HUES6 (cell line): ENCODE results near the gene LIMA1.
A peak's percentile ranks its signal among the peaks of the same experiment; 100 is the strongest.
"Not testable (repeated sequence)": the region's sequence is repeated elsewhere in the genome, so short reads cannot be mapped to it uniquely, and the experiment has no call there.

Experiments used
- H3K27ac ChIP-seq: 2 replicates; pipeline ENCODE4 v1.7.0; 2013; ENCODE audit warnings: low read depth, mild to moderate bottlenecking, low read length, inconsistent platforms
- H3K27me3 ChIP-seq: 2 replicates; pipeline ENCODE4 v1.6.1; 2013; ENCODE audit warnings: low read length; ENCODE audit not compliant: control insufficient read depth, insufficient read depth
- H3K36me3 ChIP-seq: 2 replicates; pipeline ENCODE4 v1.6.1; 2013; ENCODE audit warnings: low read length; ENCODE audit not compliant: control insufficient read depth, insufficient read depth
- H3K4me1 ChIP-seq: 2 replicates; pipeline ENCODE4 v1.6.1; 2013; ENCODE audit warnings: low read length; ENCODE audit not compliant: control insufficient read depth, insufficient read depth
- H3K4me3 ChIP-seq: 2 replicates; pipeline ENCODE4 v1.5.1; 2013; ENCODE audit warnings: low read depth, low read length
- H3K9ac ChIP-seq: one replicate; pipeline ENCODE4 v1.6.1; 2013; ENCODE audit warnings: mild to moderate bottlenecking, low read length
- H3K9me3 ChIP-seq: 2 replicates; pipeline ENCODE4 v1.6.1; 2013; ENCODE audit warnings: low read depth, low read length; ENCODE audit not compliant: control insufficient read depth, insufficient read depth

LIMA1 gene

DNA sequence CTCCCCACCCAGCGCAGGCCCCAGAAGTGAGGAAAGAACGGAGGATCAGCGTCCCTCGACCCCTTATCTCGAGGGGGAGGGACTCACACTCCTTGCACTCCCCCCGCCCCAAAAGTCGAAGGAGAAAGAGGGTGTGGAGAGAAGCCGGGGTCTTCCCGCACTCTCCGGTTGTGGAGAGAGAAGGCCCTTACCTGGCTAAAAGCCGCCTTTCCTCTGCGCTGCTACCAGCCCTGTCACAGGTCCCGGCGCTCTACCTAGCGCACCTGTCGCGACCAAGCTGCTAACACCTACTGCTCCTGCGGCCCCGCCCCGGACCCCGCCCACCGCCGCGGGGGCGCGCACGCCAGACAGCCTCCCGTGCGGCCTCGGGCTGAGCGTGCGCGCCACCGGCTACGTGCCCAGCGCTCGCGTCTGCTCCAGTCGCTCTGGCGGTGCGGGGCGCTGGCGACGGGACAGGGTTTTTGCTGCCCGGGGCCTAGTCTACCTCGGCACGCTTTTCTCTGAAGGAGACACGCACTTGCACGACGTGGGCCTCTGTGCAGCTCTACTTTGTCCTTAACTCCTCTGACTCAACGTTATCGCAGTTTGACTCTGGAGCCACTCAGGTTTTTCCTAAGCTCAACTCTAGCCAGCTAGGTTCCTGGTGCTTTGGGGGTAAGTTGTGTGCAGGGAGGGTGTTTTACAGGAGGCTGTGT is at the start of gene LIMA1:
TSS of gene LIMA1 (minus strand) at position 292 of the 695 bp plus-strand sequence. CDS start 34,769 bp downstream, outside the sequence.
- no peaks in the 10 kb centered on the region for H3K36me3 ChIP-seq
- no peak within 1 kb of the TSS for H3K27ac ChIP-seq

DNA sequence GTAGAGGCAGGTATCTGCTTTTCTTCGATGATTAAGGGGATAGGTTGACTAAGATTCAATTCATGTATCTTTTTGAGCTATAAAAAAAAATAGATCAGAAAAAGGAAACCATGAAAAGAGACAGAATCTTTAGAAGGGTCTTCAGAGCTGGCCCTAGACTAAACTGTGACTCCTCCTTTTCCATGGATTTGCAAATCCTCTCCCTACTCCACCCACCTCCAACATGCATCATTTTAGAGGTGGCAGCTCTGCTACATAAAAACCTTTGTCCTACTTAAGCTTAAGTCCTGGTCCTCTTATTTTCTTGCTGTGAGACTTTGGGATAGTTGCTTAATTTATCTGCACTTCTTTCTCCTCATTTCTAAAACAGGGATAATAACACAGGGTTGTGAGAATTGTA is 48.4 kb upstream of the LIMA1 start:
- Histone ChIP-seq H3K27me3 (no peaks in the 10 kb centered on the region), H3K9me3 (no peaks in the 10 kb centered on the region)

More for the DNA sequence above, at the start of gene LIMA1:
- Histone ChIP-seq H3K9me3 (no peaks in the 10 kb centered on the region), H3K4me3 (peak within 1 kb of the TSS; percentile 78), H3K9ac (peak within 1 kb of the TSS; percentile 74), H3K27me3 (peaks cover 23% of the 10 kb centered on the region; the same call in 1 of the 2 replicates), H3K4me1 (peaks cover 13% of the 10 kb centered on the region)

DNA sequence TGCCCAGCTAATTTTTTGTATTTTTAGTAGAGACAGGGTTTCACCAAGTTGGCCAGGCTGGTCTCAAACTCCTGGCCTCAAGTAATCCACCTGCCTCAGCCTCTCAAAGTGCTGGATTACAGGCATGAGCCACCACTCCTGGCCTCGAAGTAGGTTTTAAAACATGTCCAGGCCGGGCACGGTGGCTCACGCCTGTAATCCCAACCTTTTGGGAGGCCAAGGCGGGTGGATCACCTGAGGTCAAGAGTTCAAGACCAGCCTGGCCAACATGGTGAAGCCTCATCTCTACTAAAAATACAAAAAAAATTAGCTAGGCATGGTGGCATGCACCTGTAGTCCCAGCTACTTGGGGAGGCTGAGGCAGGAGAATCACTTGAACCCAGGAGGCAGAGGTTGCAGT is 45.3 kb upstream of the LIMA1 start:
- H3K36me3 ChIP-seq, H3K9ac ChIP-seq, H3K27me3 ChIP-seq, H3K27ac ChIP-seq, H3K4me3 ChIP-seq, H3K4me1 ChIP-seq, H3K9me3 ChIP-seq: not testable (repeated sequence)

More for the DNA sequence above, 48.4 kb upstream of the LIMA1 start:
- Histone ChIP-seq H3K27ac (no peak overlapping the region), H3K36me3 (no peaks in the 10 kb centered on the region), H3K4me3 (no peak overlapping the region), H3K4me1 (peaks cover 4% of the 10 kb centered on the region; the same call in 1 of the 2 replicates), H3K9ac (no peak overlapping the region)

DNA sequence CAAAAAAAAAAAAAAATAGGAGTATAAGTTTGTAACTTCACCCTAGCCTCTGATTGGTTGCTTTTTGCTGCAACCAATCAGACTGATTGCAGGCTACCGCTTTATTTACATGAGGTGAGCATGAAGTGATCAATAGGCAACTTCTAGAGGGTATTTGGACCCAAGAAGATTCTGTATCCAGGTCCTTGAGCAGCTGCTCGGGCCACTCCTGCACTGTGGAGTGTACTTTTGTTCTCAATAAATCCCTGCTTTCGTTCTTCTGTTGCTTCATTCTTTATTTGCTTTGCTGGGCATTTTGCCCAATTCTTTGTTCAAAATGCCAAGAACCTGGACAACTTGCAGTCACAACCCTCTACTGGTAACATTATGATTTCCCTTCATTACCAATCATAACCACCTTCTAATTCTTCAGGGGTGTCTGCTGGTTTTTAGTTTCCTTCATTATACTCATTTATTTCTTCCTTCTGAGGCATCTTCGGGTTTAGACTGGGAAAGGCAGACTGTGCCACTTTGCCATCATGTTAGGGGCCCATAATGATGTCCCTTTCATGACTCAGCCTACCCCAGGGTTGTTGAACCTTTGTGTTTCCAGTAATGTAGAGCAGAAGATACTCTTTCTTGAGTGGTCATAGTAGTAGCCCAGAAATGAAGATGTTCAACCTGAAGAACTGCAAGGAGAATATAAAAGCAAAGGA is 43.4 kb upstream of the LIMA1 start:
- H3K4me3 ChIP-seq, result no peak overlapping the region
- H3K27me3 ChIP-seq, result no peaks in the 10 kb centered on the region
- no peak overlapping the region for H3K27ac ChIP-seq
- no peaks in the 10 kb centered on the region for H3K9me3 ChIP-seq
- no peak overlapping the region for H3K9ac ChIP-seq
- peaks cover 3% of the 10 kb centered on the region; the same call in 1 of the 2 replicates for H3K4me1 ChIP-seq
- no peaks in the 10 kb centered on the region for H3K36me3 ChIP-seq

DNA sequence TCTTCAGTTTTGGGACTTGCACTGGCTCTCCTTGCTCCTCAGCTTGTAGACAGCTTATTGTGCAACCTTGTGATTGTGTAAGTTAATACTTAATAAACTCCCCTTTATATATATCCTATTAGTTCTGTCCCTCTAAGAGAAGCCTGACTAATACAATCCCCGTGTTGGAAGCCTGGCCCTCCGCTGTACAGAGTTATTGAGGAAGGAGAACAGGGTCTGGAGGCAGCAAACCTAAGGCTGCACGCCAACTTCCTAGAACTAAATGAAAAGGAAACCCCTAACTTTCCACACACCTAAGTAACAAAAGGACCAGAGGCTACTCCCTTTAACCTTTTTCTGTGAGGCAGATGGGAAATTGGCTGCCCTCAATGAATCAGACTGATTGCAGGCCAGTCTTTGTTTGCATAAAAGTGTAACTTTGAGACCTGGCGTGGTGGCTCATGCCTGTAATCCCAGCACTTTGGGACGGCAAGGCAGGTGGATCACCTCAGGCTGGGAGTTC is 42.6 kb upstream of the LIMA1 start:
- H3K4me3 ChIP-seq, result no peak overlapping the region
- no peaks in the 10 kb centered on the region for H3K9me3 ChIP-seq
- H3K27ac ChIP-seq, result no peak overlapping the region
- no peak overlapping the region for H3K9ac ChIP-seq
- no peaks in the 10 kb centered on the region for H3K36me3 ChIP-seq
- H3K4me1 ChIP-seq, result no peaks in the 10 kb centered on the region
- H3K27me3 ChIP-seq, result no peaks in the 10 kb centered on the region

DNA sequence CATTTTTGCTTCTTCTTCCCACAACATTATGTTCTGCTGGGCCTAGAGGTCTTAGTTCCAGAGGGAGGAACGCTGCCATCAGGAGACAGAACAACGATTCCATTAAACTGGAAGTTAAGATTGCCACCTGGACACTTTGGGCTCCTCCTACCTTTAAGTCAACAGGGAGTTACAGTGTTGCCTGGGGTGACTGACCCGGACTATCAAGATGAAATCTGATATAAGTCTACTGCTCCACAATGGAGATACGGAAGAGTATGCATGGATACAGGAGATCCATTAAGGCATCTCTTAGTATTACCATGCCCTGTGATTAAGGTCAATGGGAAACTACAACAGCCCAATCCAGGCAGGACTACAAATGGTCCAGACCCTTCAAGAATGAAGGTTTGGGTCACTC is 41.5 kb upstream of the LIMA1 start:
- not testable (repeated sequence) for H3K4me3 ChIP-seq, H3K27ac ChIP-seq, H3K9me3 ChIP-seq, H3K27me3 ChIP-seq, H3K9ac ChIP-seq, H3K4me1 ChIP-seq, H3K36me3 ChIP-seq

DNA sequence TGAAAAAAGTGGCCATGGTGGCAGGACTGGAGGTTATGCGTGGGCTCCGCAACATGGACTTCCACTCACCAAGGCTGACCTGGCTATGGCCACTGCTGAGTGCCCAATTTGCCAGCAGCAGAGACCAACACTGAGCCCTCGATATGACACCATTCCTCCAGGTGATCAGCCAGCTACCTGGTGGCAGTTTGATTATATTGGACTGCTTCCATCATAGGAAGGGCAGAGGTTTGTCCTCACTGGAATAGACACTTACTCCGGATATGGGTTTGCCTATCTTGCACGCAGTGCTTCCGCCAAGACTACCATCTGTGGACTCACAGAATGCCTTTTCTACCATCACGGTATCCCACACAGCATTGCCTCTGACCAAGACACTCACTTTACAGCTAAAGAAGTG is 40.8 kb upstream of the LIMA1 start:
- not testable (repeated sequence) for H3K4me3 ChIP-seq, H3K27ac ChIP-seq, H3K36me3 ChIP-seq, H3K9ac ChIP-seq, H3K9me3 ChIP-seq, H3K4me1 ChIP-seq, H3K27me3 ChIP-seq

DNA sequence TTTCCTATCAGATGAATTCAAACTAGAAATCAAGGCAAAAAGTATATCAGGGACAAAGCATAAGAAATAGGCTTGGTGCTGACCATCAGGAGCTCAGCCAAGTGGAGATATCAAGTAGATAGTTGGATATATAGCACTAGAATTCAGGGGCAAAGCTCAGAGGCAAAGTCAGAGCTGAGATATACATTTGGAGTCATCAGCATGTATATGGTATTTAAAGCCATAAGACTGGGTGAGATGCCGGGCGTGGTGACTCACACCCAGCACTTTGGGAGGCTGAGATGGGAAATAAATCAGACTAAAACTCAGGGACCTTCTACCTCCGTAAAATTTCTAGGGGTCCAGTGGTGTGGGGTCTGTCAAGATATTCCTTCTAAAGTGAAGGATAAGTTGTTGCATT is 38.9 kb upstream of the LIMA1 start:
- H3K4me3 ChIP-seq, result no peak overlapping the region
- no peak overlapping the region for H3K9ac ChIP-seq
- no peaks in the 10 kb centered on the region for H3K36me3 ChIP-seq
- no peaks in the 10 kb centered on the region for H3K27me3 ChIP-seq
- no peaks in the 10 kb centered on the region for H3K4me1 ChIP-seq
- no peaks in the 10 kb centered on the region for H3K9me3 ChIP-seq
- no peak overlapping the region for H3K27ac ChIP-seq

DNA sequence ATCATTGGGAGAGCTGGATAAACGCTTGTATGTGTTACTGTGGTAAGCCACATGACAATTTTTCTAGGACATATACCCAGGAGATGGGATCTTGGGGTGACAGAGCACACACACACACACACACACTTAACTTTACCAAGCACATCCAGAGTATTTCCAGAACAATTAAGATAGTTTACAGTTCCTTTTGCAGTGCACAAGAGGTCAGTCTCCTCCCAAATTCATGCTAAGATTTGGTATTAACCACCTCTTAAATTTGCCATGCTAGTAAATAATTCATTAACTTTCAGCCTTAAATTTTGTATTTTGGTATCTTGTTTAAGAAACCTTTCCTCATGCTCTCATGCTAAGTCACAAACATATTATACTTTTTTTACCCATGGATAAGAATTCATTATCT is 33.9 kb upstream of the LIMA1 start:
- Histone ChIP-seq H3K9me3 (no peaks in the 10 kb centered on the region), H3K36me3 (no peaks in the 10 kb centered on the region), H3K4me3 (no peak overlapping the region), H3K9ac (no peak overlapping the region), H3K27ac (no peak overlapping the region), H3K4me1 (no peaks in the 10 kb centered on the region), H3K27me3 (no peaks in the 10 kb centered on the region)

DNA sequence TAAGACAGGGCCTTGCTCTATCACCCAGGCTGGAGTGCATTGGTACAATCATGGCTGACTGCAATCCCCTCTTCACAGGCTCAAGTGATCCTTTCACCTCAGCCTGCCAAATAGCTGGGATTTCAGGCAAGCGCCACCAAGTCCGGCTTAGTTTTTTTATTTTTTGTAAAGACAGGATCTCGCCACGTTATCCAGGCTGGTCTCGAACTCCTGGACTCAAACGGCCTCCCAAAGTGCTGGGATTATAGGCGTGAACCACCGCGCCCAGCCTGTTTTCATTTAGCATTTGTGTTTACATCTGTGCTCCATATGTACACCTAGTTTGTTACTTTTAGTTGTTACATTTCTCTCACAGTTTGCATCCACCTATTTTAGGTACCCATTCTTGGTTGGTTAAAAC is 32.5 kb upstream of the LIMA1 start:
- no peaks in the 10 kb centered on the region for H3K4me1 ChIP-seq
- H3K9ac ChIP-seq, result no peak overlapping the region
- H3K9me3 ChIP-seq, result no peaks in the 10 kb centered on the region
- no peak overlapping the region for H3K27ac ChIP-seq
- H3K4me3 ChIP-seq, result no peak overlapping the region
- no peaks in the 10 kb centered on the region for H3K36me3 ChIP-seq
- H3K27me3 ChIP-seq, result no peaks in the 10 kb centered on the region

DNA sequence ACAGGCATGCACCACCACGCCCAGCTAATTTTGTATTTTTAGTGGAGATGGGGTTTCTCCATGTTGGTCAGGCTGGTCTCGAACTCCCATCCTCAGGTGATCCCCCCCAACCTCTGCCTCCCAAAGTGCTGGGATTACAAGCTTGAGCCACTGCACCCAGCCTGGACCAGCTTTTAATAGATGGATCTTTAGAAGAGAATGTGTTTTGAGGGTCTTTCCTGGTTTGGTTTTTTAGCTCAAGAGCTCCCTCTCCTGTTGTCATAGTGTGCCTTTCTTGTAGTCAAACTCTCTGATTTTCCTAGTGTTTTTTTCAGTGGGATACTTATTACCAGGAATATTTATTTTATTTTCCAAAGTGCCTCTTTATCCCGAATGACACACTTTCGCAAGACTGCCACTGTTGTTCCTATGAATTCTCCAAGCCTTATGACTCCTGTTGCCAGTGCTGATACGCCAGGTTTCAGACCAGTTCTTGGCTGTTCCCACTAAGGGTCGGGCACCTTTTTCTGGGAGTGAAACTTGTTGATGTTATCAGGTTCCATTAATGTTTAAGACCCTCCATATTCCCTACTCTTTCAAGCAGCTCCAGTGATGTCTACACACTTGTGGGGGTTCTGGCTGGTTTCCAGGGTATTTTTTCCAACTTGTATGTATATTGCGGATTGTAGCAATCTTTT is 31.5 kb upstream of the LIMA1 start:
- Histone ChIP-seq H3K9ac (no peak overlapping the region), H3K4me1 (peaks cover 6% of the 10 kb centered on the region), H3K4me3 (no peak overlapping the region), H3K36me3 (no peaks in the 10 kb centered on the region), H3K27ac (no peak overlapping the region), H3K27me3 (no peaks in the 10 kb centered on the region), H3K9me3 (no peaks in the 10 kb centered on the region)
